GM19328 (cell line): ENCODE data around the gene KIF18B.

Experiments used
- ATAC-seq: cut with Tn5 transposase; IDR thresholded peaks from one replicate; pipeline ENCODE4 v1.9.1; 2021; ENCODE audit warnings: mild to moderate bottlenecking, moderate library complexity; ENCODE audit not compliant: unreplicated experiment

The KIF18B gene

DNA sequence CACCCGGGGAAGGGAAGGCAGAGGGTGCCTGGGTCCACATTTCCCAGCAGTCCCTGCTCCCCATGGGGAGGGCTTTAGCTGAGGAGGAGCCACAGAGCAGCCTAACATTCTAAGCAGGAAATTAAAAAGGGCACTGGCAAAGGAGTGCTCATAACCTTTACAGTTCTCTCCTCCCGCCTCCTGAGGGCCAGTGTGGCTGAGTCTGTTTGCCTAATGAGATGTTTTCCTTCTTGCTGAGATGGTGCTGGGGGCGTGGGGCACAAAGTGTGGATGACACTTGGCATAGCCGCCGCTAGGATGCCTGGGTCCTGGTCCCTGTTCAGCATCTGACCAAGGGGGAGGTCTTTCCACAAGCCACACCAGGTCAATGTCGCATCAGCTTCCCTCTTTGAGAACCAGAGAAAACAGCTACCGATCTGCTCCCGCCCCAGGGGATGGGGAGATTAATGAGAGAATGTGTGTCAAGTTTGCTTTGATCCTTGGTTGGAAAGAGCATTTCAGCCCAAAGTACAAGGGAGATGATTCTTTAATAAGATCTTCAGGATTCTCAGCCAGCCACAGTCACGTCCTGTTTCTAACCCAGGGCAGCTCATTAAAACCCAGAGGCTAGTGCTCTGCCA is 5.8 kb downstream of the KIF18B start:
- ATAC-seq = no peak

DNA sequence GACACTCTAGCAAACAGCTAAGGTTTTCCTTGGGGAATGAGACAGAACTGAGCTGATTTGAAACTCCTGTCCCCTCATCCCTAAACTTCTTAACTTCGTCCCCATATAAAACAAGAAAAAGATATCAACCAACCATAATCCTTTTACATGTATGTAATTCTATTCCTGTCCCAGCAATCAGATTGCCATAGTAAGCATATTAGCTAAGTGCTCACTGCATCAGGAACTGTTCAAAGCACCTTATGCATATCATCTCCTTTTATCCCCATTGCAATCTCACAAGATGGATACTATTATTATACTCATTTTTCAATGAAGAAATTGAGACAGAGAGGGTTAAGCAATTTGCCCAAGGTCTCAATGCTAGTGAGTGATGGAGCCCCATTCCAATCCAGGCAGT is 6.8 kb downstream of the KIF18B start:
- ATAC-seq = no peak

DNA sequence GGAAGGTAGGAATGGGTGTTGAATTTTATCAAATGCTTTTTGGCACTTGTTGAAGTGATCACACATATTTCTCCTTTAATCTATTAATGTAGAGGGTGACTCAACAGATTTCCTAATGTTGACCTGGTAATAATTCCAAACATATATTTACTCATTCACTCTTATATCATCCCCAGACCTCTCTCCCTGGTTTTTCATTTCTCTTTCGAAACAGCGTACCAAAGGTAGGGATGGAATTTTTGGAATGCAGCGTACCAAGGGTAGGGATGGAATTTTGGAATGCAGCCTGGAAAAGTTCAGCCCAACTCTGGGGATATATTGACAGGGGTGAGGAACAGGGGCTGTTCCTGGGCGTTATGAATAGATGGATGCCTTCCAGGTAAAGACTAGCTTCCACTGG is 7.3 kb downstream of the KIF18B start:
- no peak for ATAC-seq

DNA sequence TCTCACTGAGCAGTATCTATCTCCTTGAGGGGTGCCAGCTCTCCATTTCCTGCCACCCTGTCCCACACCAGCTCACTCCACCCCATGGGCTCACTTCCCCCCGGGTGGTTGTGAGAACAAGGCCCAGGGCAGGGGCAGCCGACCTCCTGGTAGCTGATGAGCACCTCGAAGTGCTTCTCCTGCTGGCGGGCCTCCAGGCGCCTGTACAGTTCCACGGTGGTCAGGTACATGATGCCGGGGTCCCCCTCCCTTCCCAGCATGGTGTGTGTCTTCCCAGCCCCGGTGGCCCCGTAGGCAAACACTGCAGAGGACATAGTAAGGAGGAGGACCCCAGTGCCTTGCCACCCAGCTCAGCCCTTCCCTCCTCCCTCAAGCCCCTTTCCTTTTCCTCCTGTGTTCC is 12.5 kb downstream of the KIF18B start:
- ATAC-seq = no peak

DNA sequence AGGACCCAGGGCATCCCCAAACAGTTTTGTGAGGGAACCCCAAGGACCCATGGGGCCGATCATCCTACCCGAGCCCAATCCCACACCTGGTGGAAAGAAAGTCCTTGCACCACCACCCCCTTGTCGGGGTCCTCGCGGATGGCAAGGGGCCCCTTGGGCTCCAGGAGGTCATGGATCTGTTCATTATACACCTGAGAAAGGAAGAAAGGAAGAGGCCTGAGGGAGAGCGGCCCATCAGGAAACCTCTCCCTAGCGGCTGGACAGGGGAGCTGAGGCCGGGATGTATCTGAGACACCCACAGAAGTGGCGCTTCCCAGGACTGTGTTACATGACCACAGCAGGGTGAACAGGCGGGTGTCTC is 12.8 kb downstream of the KIF18B start:
- ATAC-seq = no peak

DNA sequence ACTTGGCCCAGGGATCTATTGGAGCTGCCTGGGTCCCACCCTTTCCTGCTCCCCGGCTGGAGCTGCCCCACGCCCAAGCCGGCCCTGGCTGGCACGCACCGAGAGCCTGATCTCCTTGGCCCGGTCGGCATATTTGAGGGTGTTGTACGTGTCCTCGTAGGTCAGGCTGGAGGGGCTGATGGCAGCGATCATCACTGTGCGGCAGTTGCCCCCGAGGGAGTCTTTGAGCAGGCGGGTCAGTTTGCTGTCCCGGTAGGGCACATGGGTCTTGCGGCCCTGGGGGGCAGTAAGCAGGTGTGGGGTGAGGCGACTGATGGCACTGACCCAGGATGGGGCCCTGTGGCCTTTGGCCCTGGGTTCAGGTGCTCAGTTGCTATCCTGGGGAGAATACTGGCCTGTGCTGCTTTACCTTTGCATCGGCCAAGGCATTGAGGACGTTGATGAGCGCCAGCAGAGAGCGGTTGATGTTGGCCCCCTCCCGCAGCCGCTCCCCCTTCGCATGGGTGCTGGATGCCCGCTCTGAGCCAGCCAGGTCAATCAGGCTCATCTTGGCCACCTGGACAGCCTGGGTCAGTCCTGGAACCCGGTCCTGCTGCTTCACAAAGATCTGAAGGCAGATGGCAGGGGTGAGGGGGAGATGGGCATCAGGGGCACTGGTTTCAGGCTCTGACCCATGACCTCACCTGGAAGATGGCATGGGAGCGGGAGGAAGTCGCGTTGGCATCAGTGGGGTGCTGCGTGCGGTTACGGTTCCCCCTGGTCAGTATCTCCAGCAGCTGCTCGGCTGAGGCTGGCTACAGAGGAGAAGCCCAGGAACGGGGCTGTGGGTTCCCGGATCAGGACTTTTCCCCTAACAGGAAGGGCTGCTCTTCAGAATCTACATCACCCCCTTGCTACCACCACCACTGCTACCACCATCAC is 13.5 kb downstream of the KIF18B start:
- no peak for ATAC-seq

DNA sequence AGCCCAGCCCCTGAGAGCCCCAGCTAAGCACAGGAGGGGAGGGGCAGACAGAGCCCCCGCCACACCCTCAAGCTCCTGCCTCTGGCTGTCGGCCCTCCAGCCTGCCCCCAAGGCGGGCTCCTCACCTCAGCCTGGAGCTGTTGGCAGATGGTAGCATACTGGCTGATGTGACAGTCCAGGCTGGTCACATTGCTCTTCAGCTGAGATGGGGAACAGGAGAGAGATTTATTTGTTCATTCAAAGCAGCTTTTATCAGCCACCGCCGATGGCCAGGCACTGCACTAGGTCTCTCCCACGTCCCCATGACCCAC is 14.8 kb downstream of the KIF18B start:
- ATAC-seq = no peak

DNA sequence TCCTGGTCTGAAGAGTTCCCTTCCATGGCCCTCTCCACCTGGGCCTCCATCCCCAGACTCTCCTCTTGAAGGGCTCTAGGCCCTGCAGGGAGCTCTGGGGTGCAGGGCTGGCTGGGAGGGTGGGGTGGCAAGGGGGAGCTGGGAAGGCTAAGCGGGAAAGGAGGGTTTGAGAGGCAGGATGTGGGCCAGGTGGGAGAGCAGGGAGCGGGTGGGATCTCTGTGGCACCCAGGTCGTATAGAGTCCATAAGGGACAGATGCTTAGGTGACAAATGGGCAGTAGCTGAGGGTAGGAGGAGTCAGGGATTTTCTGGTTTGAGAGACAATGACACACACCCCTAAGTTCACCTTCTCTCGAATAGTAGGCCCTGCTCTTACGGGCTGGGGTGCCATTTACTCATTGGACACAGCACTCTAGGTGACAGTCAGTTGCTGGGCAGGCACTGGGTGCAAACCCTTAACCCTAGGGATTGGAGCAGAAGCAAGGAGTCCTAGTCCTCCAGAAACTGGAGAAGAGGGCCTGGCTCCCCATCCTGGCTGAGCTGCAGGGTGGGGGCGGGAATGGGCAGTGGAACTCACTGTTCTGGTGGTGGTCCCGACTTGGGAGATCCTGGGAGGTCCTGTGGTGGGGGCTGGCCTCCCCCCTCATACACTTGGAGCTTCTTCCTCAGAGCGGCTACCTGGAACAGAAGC is 15.3 kb downstream of the KIF18B start:
- ATAC-seq = no peak

DNA sequence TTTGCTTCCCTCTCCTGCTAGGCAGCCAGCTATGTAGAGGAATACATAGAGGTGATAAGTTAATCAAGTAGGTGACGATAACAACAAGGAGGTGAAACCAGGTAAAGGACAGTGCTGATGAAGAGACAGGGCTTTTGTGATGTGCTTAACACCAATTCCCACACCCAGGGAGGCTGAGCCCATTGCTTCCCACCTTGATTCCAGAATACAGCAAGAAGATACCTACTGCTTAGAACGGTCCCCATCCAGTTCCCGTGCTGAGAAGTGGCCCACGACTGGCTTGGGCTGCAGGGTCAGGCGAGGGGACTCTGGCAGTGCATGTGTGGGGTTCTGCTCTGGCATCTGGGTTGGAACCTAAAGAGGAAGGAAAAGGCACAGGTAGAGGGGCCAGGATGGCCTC is 16.2 kb downstream of the KIF18B start:
- ATAC-seq = no peak

DNA sequence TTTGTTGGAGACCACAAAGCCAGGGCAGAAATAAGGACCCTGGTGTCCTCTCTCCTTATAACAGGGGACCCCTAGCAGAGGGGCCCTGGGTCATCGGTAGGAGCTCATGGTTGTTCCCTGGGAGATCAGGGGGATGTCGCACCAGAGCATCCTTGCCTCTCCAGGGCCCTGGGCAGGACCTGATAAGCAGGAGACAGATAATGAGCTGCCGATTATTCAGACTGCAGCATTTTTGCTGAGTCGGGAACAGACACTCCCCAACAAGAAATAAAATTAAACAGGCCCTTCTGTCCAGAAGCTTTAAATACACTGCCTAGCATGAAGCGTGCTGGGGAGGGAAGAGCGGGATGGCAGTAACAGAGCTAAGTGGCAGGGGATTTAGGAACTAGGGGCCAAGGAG is 16.9 kb downstream of the KIF18B start:
- no peak for ATAC-seq

DNA sequence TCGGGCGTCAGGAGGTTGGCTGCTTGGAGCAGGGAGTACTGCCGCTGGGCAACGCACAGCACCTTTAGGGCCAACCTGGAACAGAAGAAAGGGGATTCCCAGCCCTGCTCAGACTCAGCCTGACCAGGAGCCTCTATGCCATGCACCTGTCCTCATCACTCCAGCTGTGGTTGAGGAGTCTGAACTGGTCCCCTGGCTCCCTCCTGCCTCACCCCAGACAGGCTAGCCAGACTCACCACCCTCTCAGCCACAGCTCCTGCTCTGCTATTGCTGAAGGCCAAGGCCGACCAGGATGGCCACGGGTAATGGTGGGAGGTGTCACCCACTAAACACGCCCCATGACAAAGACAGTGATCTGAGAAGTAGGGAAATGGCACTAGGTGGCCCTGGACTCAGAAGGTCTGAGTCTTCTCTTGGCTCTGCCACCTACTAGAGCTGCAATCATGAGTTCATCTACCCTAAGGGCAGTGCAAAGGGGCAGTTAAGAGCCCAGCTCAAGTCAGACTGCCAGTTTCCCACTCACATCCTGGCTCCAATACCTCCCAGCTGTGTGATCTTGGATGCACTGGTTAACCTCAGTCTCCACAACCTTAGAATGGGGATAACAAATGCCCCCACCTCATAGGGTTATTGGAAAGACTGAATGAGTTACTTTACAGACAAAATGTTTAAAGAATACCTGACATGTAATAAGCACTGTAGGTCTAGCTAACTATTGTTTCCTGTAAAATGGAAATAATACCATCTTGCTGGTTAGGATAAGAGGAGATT is 18.4 kb downstream of the KIF18B start:
- ATAC-seq = no peak

DNA sequence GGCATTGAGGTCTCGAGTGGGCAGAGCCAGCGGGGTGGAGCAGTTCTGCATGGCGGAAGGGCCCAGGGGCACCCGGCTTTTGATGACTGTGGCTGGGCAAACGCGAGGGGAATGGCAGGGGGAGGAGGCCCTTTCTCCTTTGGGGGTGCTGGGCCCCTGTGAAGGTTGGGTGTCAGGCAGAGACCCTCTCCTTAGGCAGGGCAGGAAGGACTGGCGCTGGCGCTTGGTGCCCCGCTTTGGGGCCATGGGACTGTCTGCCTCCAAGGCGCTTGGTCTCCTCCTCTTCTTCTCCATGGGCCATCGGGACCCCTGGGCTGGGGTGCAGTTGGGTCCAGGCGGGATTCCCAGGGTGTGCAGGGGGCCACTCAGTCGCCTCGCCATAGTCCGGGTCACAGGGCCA is 19.4 kb downstream of the KIF18B start:
- ATAC-seq = no peak

DNA sequence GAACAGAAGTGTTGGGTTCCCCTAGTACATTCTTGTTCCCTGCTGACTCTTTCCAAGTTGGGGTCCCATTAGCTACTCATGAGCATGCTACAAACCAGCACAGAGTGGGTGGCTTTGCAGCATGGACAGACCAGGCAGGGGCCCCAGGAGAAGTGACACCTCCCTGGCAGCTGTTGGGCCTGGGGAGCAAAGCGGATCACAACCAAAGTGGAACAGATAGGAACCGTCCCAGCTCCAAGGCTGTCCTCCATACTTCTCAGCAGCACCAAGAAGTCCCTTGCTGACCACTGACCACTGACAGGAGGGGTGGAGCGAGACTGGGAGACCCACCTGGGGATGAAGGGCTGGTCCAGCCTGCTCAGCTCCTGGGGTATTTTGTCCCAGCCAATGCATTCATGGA is 19.9 kb downstream of the KIF18B start:
- no peak for ATAC-seq

DNA sequence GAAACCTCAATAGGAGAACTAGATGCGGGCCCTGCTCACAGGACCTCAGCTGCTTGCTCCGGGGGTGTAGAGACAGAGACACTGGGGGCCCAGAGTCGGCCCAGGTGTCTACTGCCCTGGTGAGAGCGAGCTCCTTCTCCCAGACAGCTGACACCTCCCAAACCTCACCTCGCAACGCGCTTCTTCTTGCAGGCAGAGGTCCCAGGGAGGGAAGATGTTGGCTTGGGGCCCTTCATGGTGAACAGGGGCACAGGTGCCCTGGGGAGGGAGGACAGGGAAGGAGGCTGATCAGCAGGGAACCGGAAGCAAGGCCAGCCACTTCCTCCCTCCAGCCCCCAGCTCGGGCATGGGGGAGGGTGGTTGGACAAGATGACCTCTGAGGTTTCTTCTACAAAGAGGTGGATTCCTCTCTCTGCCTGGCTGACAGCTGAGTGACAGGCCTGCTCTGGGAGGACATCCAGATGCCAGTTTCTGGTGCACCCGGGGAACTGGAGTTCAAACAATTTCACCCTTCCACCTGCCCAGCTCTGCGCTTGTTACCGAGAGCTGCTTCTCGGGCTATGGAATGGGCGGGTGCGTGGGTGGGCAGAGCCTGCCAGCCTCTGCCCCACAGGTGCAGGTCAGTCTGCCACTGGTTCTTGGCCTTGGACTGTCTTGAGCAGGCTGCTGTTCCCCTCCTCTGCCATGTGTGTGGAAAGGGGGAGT is 20.6 kb downstream of the KIF18B start:
- ATAC-seq = no peak

DNA sequence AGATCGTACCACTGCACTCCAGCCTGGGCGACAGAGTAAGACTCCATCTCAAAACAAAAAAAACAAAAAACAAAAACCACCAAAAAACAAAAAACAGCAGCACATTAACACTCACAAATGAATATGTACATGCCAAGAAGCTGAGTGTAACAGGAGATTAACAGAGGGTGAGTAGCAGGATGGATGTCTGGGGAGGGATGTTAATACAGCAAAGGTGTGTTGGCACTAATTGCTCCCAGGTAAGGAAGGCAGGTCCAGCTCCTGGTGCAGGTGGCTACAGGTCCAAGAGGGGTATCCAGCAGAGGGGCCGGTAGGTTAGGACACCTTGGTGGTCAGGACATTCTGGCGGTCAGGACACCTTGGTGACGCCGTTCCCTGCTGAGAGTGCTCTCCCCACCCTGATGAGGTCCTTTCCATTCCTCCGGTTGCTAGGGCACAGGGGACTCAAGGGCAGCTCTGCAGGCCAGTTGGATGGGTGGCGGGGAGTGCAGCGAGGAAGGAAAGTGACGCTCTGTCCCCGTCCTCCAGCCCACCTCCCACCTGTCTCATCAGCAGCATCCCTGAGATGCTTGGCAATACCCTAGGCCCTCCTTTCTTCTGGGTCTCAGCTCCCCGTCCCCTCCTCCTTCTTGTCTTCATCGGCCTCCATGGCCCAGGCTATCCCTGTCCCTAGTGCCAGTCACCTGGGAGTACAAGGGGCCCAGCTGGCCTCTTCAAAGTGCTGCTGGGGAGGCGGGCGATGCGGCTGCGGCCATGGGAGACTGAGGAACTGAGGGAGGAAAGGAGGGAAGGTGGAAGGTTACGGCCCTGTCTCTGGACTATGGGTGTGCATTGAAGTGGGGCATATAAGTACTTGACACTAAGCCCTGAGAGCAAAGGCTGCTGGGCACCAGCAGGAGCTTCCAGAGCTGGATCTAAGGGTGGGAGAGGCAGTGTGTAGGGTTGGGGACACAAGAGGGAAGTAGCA is 21.6 kb downstream of the KIF18B start:
- ATAC-seq = no peak

DNA sequence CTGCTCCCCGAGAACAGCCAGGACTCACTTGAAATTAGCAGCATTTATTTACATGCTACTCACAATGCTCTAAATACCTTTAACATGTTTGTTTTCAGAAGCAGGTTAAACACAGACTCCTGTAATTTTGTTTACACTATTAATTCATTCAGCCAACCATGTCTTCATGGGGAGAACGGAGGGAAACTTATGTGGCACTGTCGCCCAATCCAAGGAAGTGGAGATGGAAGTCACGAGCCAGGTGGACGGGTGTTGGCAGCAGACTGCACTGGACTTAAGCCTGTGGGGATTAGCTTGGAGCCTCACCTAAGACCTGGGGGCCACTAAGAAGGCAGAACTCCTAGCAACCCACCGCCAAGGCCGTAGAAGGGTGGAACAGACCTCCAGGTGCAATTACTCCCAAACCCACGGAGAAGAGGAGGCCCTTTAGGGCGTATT is 23.4 kb downstream of the KIF18B start:
- ATAC-seq = no peak

DNA sequence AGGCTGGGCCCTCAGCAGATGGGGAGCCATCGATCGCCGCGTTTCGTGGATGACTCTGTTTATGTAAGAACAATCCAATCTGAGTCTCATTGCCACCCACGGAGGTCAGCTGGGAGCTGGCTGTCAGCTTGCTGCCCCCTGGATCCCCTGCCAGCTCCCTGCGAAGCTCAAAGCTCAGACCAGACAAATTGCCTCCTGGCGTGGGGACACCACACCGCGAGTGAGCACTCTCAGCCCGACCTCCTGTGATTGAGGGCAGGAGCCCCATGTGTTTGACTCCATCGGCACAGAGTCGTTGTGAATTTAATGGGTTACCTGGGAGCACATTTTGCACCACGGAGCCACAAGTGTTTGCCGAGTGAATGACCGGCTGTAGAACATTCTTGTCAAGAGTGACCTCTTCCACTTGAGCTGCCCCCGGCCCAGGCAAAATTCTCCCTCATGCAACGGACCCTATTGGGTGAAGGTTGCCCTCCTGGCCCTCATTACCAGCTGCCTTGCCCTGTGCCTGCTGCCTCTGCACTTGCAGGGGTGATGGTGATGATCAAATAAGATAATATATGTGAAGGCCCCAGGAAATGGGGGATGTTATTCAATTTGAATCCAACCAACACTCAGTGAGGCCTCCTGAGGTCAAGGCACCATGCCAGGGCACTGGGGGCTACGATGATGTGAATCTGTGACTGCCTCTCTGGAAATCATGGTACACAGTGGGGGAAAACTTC is 24.7 kb downstream of the KIF18B start:
- no peak for ATAC-seq

DNA sequence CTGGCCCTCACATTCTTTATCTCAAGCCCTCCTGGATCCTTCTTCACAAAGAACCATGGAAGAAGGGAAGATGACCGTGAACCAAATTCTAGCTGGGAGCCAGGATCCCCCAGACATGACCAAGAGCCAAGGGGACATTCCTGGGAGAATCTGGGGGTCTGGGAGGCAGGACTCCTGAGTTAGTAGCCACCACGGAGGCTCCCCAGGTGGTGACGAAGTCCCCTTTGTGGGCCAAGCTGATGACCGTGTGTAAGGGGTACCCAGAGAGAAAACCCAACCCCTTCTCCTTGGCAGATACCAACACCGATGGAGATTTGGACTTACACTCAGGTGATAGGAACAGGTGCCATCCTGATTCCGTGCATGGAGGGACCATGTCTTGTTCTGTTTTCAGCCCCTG is 25.4 kb downstream of the KIF18B start:
- no peak for ATAC-seq
